ENCODE measurements around the gene NRAP. TPM values are rescaled to one million over a fixed set of nuclear protein-coding genes. Genes with fewer than 3 reads are reported as not detected.
A peak's percentile ranks its signal among the peaks of the same experiment; 100 is the strongest.

NRAP gene
- total and polyA plus RNA-seq, 7 experiments from 2014 or later: not detected

DNA sequence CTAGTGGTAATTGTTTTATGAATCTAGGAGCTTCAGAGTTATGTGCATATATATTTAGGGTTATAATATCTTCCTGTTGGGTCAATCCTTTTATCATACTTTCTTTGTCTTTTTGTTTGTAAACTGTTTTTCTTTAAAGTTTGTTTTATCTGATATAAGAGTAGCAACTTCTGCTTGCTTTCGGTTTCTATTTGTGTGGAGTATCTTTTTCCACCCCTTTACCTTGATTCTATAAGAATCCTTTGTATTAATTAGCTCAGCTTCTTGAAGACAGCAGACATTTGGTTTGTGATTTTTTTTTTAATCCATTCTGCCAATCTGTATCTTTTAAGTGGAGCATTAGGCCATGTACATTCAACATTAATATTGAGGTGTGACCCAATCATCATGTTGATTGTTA is 25.2 kb upstream of the NRAP start:
- H3K27ac ChIP-seq (ENCODE audit: low read depth, low read length): no peak overlapping the region
- ChIA-PET CTCF (no interaction called here), POLR2A (interaction anchor here (0.6 to 0.9 kb wide), 2 partner anchors 9 to 1132 kb away, joined by 3 read pairs; partner anchors contain the start of genes CASP7 and FHIP2A)
- peaks cover 0 to 30% (median 13%) of the 10 kb centered on the region in 3 experiments for H3K9me3 ChIP-seq (ENCODE audit: control insufficient read depth in 2 of 3, low read length in 3 of 3)
- Mint-ChIP-seq H3K36me3 (peaks cover 41 to 89% (median 79%) of the 10 kb centered on the region in 5 donors), H3K4me1 (peaks cover 17 to 48% (median 27%) of the 10 kb centered on the region in 7 donors), H3K9me3 (peaks cover 15 to 91% (median 48%) of the 10 kb centered on the region in 11 donors), H3K27me3 (no peaks in the 10 kb centered on the region), H3K27ac (peak overlapping the region in 1 of 9 donors; percentile 85), H3K4me3 (peak overlapping the region in 3 of 10 donors; percentile 1 to 75 (median 34))
- peaks cover 0 to 7% of the 10 kb centered on the region in 2 donors for H3K4me1 ChIP-seq (ENCODE audit: control insufficient read depth in 2 of 2, insufficient read depth in 2 of 2, low read length in 2 of 2)
- peaks cover 0 to 18% (median 4%) of the 10 kb centered on the region in 3 experiments for H3K36me3 ChIP-seq (ENCODE audit: control insufficient read depth in 2 of 3, insufficient read depth in 3 of 3, low read length in 3 of 3)
- intact Hi-C loops (cut with micrococcal nuclease): loop anchor here (1.0 to 10.0 kb wide), 5 partner anchors 10 to 1504 kb away; partner anchors contain the start of genes CASP7 (in 1 of the 2), FHIP2A (in 1 of the 2), GPAM (in 1 of the 2) and TRUB1 (in 1 of the 2)
- H3K27me3 ChIP-seq (ENCODE audit: control insufficient read depth in 2 of 2, insufficient read depth in 2 of 2, low read length in 2 of 2): no peaks in the 10 kb centered on the region
- no peak for ATAC-seq
- no peak for DNase-seq
- H3K4me3 ChIP-seq (ENCODE audit: low read length): no peak overlapping the region

DNA sequence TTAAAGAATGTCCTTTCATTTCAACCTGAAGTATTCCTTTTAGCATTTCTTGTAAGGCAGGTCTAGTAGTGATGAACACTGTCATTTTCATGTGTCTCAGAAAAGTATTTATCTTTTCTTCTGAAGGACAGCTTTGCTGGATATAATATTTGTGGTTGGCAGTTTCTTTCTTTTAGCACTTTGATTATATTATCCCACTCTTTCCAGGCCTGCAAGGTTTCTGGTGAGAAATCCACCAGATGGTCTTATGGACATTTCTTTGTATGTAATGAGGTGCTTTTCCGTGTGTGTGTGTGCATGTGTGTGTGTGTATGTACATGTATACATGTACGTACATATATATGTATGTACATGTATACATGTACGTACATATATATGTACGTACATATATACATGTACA is 23.2 kb upstream of the NRAP start:
- peaks cover 25 to 59% (median 34%) of the 10 kb centered on the region in 7 donors for H3K4me1 Mint-ChIP-seq
- peaks cover 0 to 7% of the 10 kb centered on the region in 2 donors for H3K4me1 ChIP-seq (ENCODE audit: control insufficient read depth in 2 of 2, insufficient read depth in 2 of 2, low read length in 2 of 2)
- H3K9me3 ChIP-seq (ENCODE audit: control insufficient read depth in 2 of 3, low read length in 3 of 3): peaks cover 0 to 19% (median 4%) of the 10 kb centered on the region in 3 experiments
- H3K36me3 Mint-ChIP-seq: peaks cover 36 to 85% (median 69%) of the 10 kb centered on the region in 5 donors
- no peak for ATAC-seq
- intact Hi-C loops (cut with micrococcal nuclease): loop anchor here (5.0 to 10.0 kb wide), 4 partner anchors 395 to 1502 kb away; partner anchors contain the start of genes FHIP2A (in 1 of the 2), GPAM (in 1 of the 2) and TRUB1 (in 1 of the 2)
- no peak overlapping the region for H3K4me3 ChIP-seq (ENCODE audit: low read length)
- H3K27ac ChIP-seq (ENCODE audit: low read depth, low read length): no peak overlapping the region
- peaks cover 0 to 4% (median 0%) of the 10 kb centered on the region in 3 experiments for H3K36me3 ChIP-seq (ENCODE audit: control insufficient read depth in 2 of 3, insufficient read depth in 3 of 3, low read length in 3 of 3)
- CTCF ChIA-PET: interaction anchor here (1.3 kb wide), 1 partner anchor 9 kb away, joined by 6 read pairs; no protein-coding TSS in a partner anchor
- no peak overlapping the region for H3K4me3 Mint-ChIP-seq
- no peaks in the 10 kb centered on the region for H3K27me3 ChIP-seq (ENCODE audit: control insufficient read depth in 2 of 2, insufficient read depth in 2 of 2, low read length in 2 of 2)
- H3K27ac Mint-ChIP-seq: no peak overlapping the region
- no peak for DNase-seq
- POLR2A ChIA-PET: no interaction called here
- peaks cover 14 to 80% (median 43%) of the 10 kb centered on the region in 11 donors for H3K9me3 Mint-ChIP-seq
- H3K27me3 Mint-ChIP-seq: no peaks in the 10 kb centered on the region

DNA sequence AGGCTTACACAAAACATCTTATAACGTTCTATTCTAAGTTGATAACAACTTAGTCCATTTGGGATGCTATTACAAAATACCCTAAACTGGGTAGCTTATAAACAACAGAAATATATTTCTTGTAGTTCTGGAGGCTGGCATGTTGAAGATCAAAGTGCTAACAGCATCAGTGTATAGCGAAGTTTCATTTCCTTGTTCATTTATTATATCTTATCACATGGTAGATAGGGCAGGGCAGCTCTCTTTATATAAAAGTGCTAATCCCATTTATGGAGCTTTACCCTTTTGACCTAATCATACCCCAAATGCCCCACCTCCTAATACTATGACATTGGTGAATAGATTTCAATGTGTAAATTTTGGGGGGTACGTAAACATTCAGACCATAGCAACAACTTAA is 22.2 kb upstream of the NRAP start:
- Mint-ChIP-seq H3K36me3 (peaks cover 36 to 79% (median 63%) of the 10 kb centered on the region in 5 donors), H3K4me3 (no peak overlapping the region), H3K27me3 (no peaks in the 10 kb centered on the region), H3K9me3 (peaks cover 14 to 72% (median 43%) of the 10 kb centered on the region in 11 donors), H3K4me1 (peaks cover 34 to 69% (median 44%) of the 10 kb centered on the region in 7 donors), H3K27ac (no peak overlapping the region)
- CTCF ChIA-PET: interaction anchor here (1.3 kb wide), 1 partner anchor 10 kb away, joined by 6 read pairs; no protein-coding TSS in a partner anchor
- H3K4me3 ChIP-seq (ENCODE audit: low read length): no peak overlapping the region
- POLR2A ChIA-PET: no interaction called here
- H3K9me3 ChIP-seq (ENCODE audit: control insufficient read depth in 2 of 3, low read length in 3 of 3): peaks cover 0 to 14% (median 4%) of the 10 kb centered on the region in 3 experiments
- DNase-seq: no peak
- peaks cover 0 to 13% of the 10 kb centered on the region in 2 donors for H3K4me1 ChIP-seq (ENCODE audit: control insufficient read depth in 2 of 2, insufficient read depth in 2 of 2, low read length in 2 of 2)
- H3K27ac ChIP-seq (ENCODE audit: low read depth, low read length): no peak overlapping the region
- no peak for ATAC-seq
- intact Hi-C loops (cut with micrococcal nuclease): loop anchor here (5.0 to 10.0 kb wide), 4 partner anchors 396 to 1501 kb away; partner anchors contain the start of genes FHIP2A (in 1 of the 2), GPAM (in 1 of the 2) and TRUB1 (in 1 of the 2)
- no peaks in the 10 kb centered on the region for H3K27me3 ChIP-seq (ENCODE audit: control insufficient read depth in 2 of 2, insufficient read depth in 2 of 2, low read length in 2 of 2)
- H3K36me3 ChIP-seq (ENCODE audit: control insufficient read depth in 2 of 3, insufficient read depth in 3 of 3, low read length in 3 of 3): no peaks in the 10 kb centered on the region

DNA sequence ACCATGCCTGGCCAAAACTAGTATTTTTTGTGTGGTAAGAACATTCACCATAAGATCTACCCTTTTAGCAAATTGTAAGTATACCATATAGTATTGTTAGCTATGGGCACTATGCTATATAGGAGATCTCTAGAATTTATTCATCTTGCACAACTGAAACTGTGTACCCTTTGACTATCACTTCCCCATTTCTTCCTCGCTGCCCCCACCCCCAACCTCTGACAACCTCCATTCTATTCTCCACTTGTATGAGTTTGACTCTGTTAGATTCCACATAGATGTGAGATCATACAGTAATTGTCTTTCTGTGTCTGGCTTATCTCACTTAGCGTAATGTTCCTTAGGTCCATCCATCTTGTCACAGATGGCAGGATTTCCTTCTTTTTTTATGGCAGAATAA is 19.5 kb upstream of the NRAP start:
- Histone ChIP-seq H3K27ac (ENCODE audit: low read depth, low read length) (no peak overlapping the region), H3K4me3 (ENCODE audit: low read length) (no peak overlapping the region), H3K27me3 (ENCODE audit: control insufficient read depth in 2 of 2, insufficient read depth in 2 of 2, low read length in 2 of 2) (no peaks in the 10 kb centered on the region), H3K36me3 (ENCODE audit: control insufficient read depth in 2 of 3, insufficient read depth in 3 of 3, low read length in 3 of 3) (peaks cover 0 to 13% (median 0%) of the 10 kb centered on the region in 3 experiments), H3K9me3 (ENCODE audit: control insufficient read depth in 2 of 3, low read length in 3 of 3) (peaks cover 0 to 13% (median 3%) of the 10 kb centered on the region in 3 experiments), H3K4me1 (ENCODE audit: control insufficient read depth in 2 of 2, insufficient read depth in 2 of 2, low read length in 2 of 2) (peaks cover 6 to 11% of the 10 kb centered on the region in 2 donors)
- peak overlapping the region in 1 of 9 donors; percentile 5 for H3K27ac Mint-ChIP-seq
- H3K4me3 Mint-ChIP-seq: peak overlapping the region in 1 of 10 donors; percentile 0
- ATAC-seq: no peak
- H3K36me3 Mint-ChIP-seq: peaks cover 22 to 59% (median 37%) of the 10 kb centered on the region in 5 donors
- peaks cover 9 to 48% (median 30%) of the 10 kb centered on the region in 11 donors for H3K9me3 Mint-ChIP-seq
- intact Hi-C loops (cut with micrococcal nuclease): loop anchor here (5.0 to 10.0 kb wide), 4 partner anchors 419 to 1498 kb away; partner anchors contain the start of genes FHIP2A (in 1 of the 2), GPAM (in 1 of the 2) and TRUB1 (in 1 of the 2)
- H3K27me3 Mint-ChIP-seq: no peaks in the 10 kb centered on the region
- no peak for DNase-seq
- CTCF ChIA-PET: no interaction called here
- POLR2A ChIA-PET: interaction anchor here (1.0 kb wide), 1 partner anchor 170 kb away, joined by 3 read pairs; the partner anchor contains the start of gene DCLRE1A
- H3K4me1 Mint-ChIP-seq: peaks cover 41 to 62% (median 49%) of the 10 kb centered on the region in 7 donors

DNA sequence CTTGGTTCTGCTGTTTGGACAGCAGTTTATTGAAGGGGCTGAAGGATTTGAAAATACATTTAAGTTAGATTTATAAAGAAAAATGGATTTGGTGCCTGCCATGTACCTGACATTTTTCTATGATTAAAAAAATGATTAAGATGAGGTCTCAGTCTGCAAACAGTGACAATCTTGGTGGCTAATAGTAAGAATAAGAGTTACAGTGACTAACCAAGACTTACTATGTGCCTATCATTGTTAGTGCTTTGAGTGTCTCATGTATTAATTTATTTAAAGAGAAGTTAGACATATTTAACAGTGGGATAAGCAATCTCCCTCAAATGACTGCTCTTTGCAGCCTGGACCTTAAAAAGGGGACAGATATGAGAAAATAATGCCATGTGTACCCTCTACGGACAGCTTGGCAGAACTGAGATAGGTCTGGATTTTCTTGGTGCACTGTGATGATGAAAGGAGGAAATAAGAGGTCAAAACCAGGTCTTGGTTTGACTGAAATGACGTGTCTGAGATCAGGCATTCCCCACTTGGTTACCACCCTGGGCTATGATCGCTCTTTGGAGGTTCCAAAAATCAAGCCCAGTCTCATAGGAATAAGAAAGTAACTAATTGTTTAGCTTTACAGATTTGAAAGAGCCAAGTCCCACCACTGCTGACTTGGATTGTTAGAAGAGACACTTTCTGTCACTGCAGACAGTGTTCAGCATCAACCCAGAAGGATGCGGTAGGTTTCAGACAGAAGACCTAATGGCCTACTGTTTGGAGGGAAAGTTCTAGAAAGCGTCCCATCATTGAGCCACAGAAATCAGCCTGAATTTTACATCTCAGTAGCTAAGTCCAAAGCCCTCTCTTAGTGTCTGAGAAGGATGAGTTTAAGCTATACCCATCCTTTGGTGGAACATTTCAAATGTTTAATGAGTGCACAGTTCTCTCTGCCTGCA is 18.0 kb upstream of the NRAP start:
- ATAC-seq (peak; percentile 5), DNase-seq (peak in 1 of 9 donors; percentile 45)
- intact Hi-C loops (cut with micrococcal nuclease): loop anchor here (5.0 to 10.0 kb wide), 4 partner anchors 420 to 1497 kb away; partner anchors contain the start of genes FHIP2A (in 1 of the 2), GPAM (in 1 of the 2) and TRUB1 (in 1 of the 2)
- POLR2A ChIA-PET: interaction anchor here (1.0 kb wide), 1 partner anchor 172 kb away, joined by 3 read pairs; the partner anchor contains the start of gene DCLRE1A
- Histone ChIP-seq H3K27me3 (ENCODE audit: control insufficient read depth in 2 of 2, insufficient read depth in 2 of 2, low read length in 2 of 2) (no peaks in the 10 kb centered on the region), H3K36me3 (ENCODE audit: control insufficient read depth in 2 of 3, insufficient read depth in 3 of 3, low read length in 3 of 3) (peaks cover 0 to 13% (median 0%) of the 10 kb centered on the region in 3 experiments), H3K4me1 (ENCODE audit: control insufficient read depth in 2 of 2, insufficient read depth in 2 of 2, low read length in 2 of 2) (peaks cover 6 to 11% of the 10 kb centered on the region in 2 donors), H3K27ac (ENCODE audit: low read depth, low read length) (no peak overlapping the region), H3K4me3 (ENCODE audit: low read length) (peak overlapping the region; percentile 96), H3K9me3 (ENCODE audit: control insufficient read depth in 2 of 3, low read length in 3 of 3) (peaks cover 0 to 1% (median 0%) of the 10 kb centered on the region in 3 experiments)
- peaks cover 41 to 60% (median 48%) of the 10 kb centered on the region in 7 donors for H3K4me1 Mint-ChIP-seq
- peaks cover 2 to 33% (median 16%) of the 10 kb centered on the region in 11 donors for H3K9me3 Mint-ChIP-seq
- CTCF ChIA-PET: no interaction called here
- H3K27me3 Mint-ChIP-seq: no peaks in the 10 kb centered on the region
- peak overlapping the region in 9 of 10 donors; percentile 90 to 100 (median 95) for H3K4me3 Mint-ChIP-seq
- H3K27ac Mint-ChIP-seq: peak overlapping the region; percentile 53 to 96 (median 92)
- peaks cover 19 to 44% (median 25%) of the 10 kb centered on the region in 5 donors for H3K36me3 Mint-ChIP-seq

All from naive thymus-derived CD4-positive, alpha-beta T cell (primary cell).